K562 (cell line): ENCODE results near the gene EGLN1. TPM values are rescaled to one million over a fixed set of nuclear protein-coding genes. Genes with fewer than 3 reads are reported as not detected.

ENCODE experiments used
- ATAC-seq: fragments of 200-7000 bp; cut with Tn5 transposase; 3 replicates; pipeline ENCODE4 v1.9.1; 2020; ENCODE audit warnings: moderate library complexity
- BruUV-seq: library from RNA; stranded (reverse); fragments of 400-500 nt; replicated peaks from 2 replicates; lab custom pipeline; 2021; lab: Mats Ljungman, UMichigan
- CTCF ChIA-PET: fragments of 300-600 bp; formaldehyde crosslinking; extraction: SDS; loops from one replicate; lab custom pipeline; 2021; ENCODE audit warnings: low intra/inter-chr PET ratio; lab: Yijun Ruan, JAX
- POLR2A ChIA-PET: fragments of 300-600, 350-650 bp; sonication (Branson Sonifier 250); formaldehyde crosslinking; extraction: SDS; loops from one replicate; lab custom pipeline; 2021; ENCODE audit warnings: antibody characterized with exemption, inconsistent platforms; lab: Yijun Ruan, JAX
- DNase-seq, 4 experiments: peaks; one replicate each; pipeline versions ENCODE4 v3.0.0 to v3.0.0-alpha.2; 2011 to 2018; ENCODE audit warnings: low spot score in 3 of 4, mixed read lengths in 3 of 4; ENCODE audit errors: extremely low read depth in 1 of 4
- FAIRE-seq: peaks from 2 replicates; lab custom pipeline; 2011; peaks lifted over from hg19 to GRCh38; lab: Jason Lieb, UNC
- H2AFZ ChIP-seq: 2 replicates; pipeline ENCODE4 v1.6.0; 2011; ENCODE audit warnings: low read depth, low read length, control low read depth, inconsistent platforms
- H3K27ac ChIP-seq: fragments of 200-600 bp; 3 replicates; pipeline ENCODE4 v1.8.0; 2011; ENCODE audit warnings: low read depth, mild to moderate bottlenecking, control low read depth, inconsistent platforms, low read length, moderate library complexity, mixed read lengths; ENCODE audit errors: extremely low read depth
- H3K27me3 ChIP-seq, 2 experiments: fragments of 300-600 bp in 1 of 2; 2 replicates in 1 of 2; 3 replicates in 1 of 2; pipeline versions ENCODE4 v1.6.0 to v1.8.0; 2011; ENCODE audit warnings: inconsistent platforms in 2 of 2, low read length in 2 of 2, mild to moderate bottlenecking in 1 of 2, mixed read lengths in 1 of 2, moderate library complexity in 1 of 2; ENCODE audit not compliant: control insufficient read depth in 2 of 2, insufficient read depth in 2 of 2
- H3K36me3 ChIP-seq: fragments of 300-600 bp; 3 replicates; pipeline ENCODE4 v1.8.0; 2011; ENCODE audit warnings: mild to moderate bottlenecking, low read length, inconsistent platforms; ENCODE audit not compliant: control insufficient read depth, insufficient read depth
- H3K4me1 ChIP-seq, 2 experiments: fragments of 200-600 bp in 1 of 2; replicated peaks in 1 of 2; 2 replicates in 1 of 2; 3 replicates in 1 of 2; pipeline versions ENCODE4 v1.5.1 to v1.8.0; 2011; ENCODE audit warnings: inconsistent platforms in 2 of 2, low read length in 2 of 2, mild to moderate bottlenecking in 1 of 2, mixed read lengths in 1 of 2, moderate library complexity in 1 of 2; ENCODE audit not compliant: control insufficient read depth in 2 of 2, insufficient read depth in 2 of 2
- H3K4me2 ChIP-seq: 2 replicates; pipeline ENCODE4 v1.6.1; 2011; ENCODE audit warnings: low read length, control low read depth, inconsistent platforms, mixed read lengths; ENCODE audit not compliant: insufficient read depth
- H3K4me3 ChIP-seq: fragments of 200-600 bp; sonication (generic), shearing (Covaris generic); 2 replicates; pipeline ENCODE4 v1.5.1; 2016; ENCODE audit warnings: control low read depth, inconsistent platforms
- H3K79me2 ChIP-seq: fragments of 200-600 bp; 3 replicates; pipeline ENCODE4 v1.8.0; 2011; ENCODE audit warnings: low read length, inconsistent platforms; ENCODE audit not compliant: control insufficient read depth, insufficient read depth
- H3K9ac ChIP-seq, 2 experiments: 2 replicates each; pipeline versions ENCODE4 v1.6.0 to v1.6.1; 2011; ENCODE audit warnings: low read depth in 2 of 2, low read length in 2 of 2, control low read depth in 1 of 2, inconsistent platforms in 1 of 2, mild to moderate bottlenecking in 1 of 2, mixed read lengths in 1 of 2; ENCODE audit not compliant: insufficient read depth in 1 of 2
- H3K9me1 ChIP-seq: one replicate; pipeline ENCODE4 v1.6.0; 2011; ENCODE audit warnings: inconsistent platforms, mild to moderate bottlenecking, low read length, moderate library complexity; ENCODE audit not compliant: control insufficient read depth, insufficient read depth
- H3K9me3 ChIP-seq: replicated peaks from 2 replicates; pipeline ENCODE4 v1.5.1; 2011; ENCODE audit warnings: low read depth, low read length, inconsistent platforms; ENCODE audit not compliant: control insufficient read depth, insufficient read depth
- H4K20me1 ChIP-seq: replicated peaks from 2 replicates; pipeline ENCODE4 v1.6.1; 2011; ENCODE audit warnings: low read length, inconsistent platforms, mixed read lengths; ENCODE audit not compliant: control insufficient read depth, insufficient read depth
- FOSL1 ChIP-seq: fragments of 200-800 bp; sonication (Bioruptor generic); conservative IDR thresholded peaks from 2 replicates; pipeline ENCODE4 v1.6.1; 2016; ENCODE audit warnings: missing genetic modification characterization, missing compliant biosample characterization
- GTF2F1 ChIP-seq: IDR thresholded peaks from 2 replicates; pipeline ENCODE4 v1.6.1; 2011; ENCODE audit warnings: low read depth, low read length, improper control_type of control experiment
- NONO ChIP-seq, 2 experiments: fragments of 200-400 bp in 1 of 2; fragments of 450-650 bp in 1 of 2; formaldehyde crosslinking in 1 of 2; IDR thresholded peaks; 2 replicates each; pipeline ENCODE4 v1.6.1; 2017; ENCODE audit warnings: low read depth in 2 of 2, mild to moderate bottlenecking in 2 of 2, moderate library complexity in 2 of 2, low read length in 1 of 2
- TBP ChIP-seq: optimal IDR thresholded peaks from 2 replicates; pipeline ENCODE3; 2011; ENCODE audit warnings: low read depth, low read length, improper control_type of control experiment
- ZNF24 ChIP-seq: fragments of 450-650 bp; IDR thresholded peaks from 2 replicates; pipeline ENCODE4 v1.6.1; 2016
- ZNF41 ChIP-seq: fragments of 250-450 bp; sonication (Bioruptor Pico); conservative IDR thresholded peaks from 2 replicates; pipeline ENCODE4 v1.4.0; 2020; ENCODE audit warnings: mild to moderate bottlenecking
- WGBS: fragments of 100-300 bp; shearing (Covaris generic); methylation state at CpG from one replicate; pipeline ENCODE4 v1.1.6; 2016; ENCODE audit warnings: low coverage, mixed read lengths; ENCODE audit not compliant: insufficient coverage; ENCODE audit errors: missing lambda C conversion rate; 5-methylcytosine and 5-hydroxymethylcytosine counted together
- in situ Hi-C: fragments of 300-500 bp; cut with MboI; formaldehyde crosslinking; loops from 4 replicates; pipeline ENCODE4 v1.15.0; 2018; ENCODE audit warnings: inconsistent platforms, mixed read lengths
- intact Hi-C: fragments of 100-400 bp; cut with micrococcal nuclease; formaldehyde crosslinking; loops from 2 replicates; pipeline ENCODE4 v1.14.2; 2022
- polyA plus RNA-seq, 8 experiments: library from polyadenylated mRNA; depleted of rRNA in 4 of 8; stranded (reverse) in 5 of 8; unstranded in 3 of 8; fragments of >200 nt; fragmentation: Nextera tagmentation in 2 of 8; fragmentation: Illumina TruSeq in 1 of 8; extraction: Ambion mirVana in 2 of 8; extraction: Trizol in 1 of 8; gene quantifications; 2 replicates each; pipeline versions ENCODE4 v1.2.1 to v1.2.3, GENCODE V29; 2011 to 2014; ENCODE audit warnings: inconsistent platforms in 1 of 8, missing spikeins in 1 of 8
- total RNA-seq, 7 experiments: library from RNA; depleted of rRNA in 6 of 7; stranded (reverse); fragments of >200 nt in 6 of 7; fragmentation: Illumina TruSeq in 2 of 7; extraction: Trizol in 2 of 7; gene quantifications; 2 replicates each; pipeline versions ENCODE4 v1.2.1 to v1.2.3, GENCODE V29; 2011 to 2021; ENCODE audit warnings: low replicate concordance in 1 of 7
- TF ChIP-seq, protein P1 (sequence below): fragments of 250-450 bp; sonication (Bioruptor Pico); IDR thresholded peaks from 2 replicates; pipeline ENCODE4 v1.5.0; 2021; ENCODE audit warnings: mild to moderate bottlenecking, borderline replicate concordance
- TF ChIP-seq, protein P2 (sequence below): IDR thresholded peaks from 2 replicates; pipeline ENCODE4 v1.6.1; 2016; ENCODE audit warnings: missing genetic modification characterization, missing compliant biosample characterization
- TF ChIP-seq, protein P3 (sequence below), 2 experiments: fragments of 450-650 bp; IDR thresholded peaks; 2 replicates each; pipeline ENCODE4 v1.6.1; 2016

EGLN1 gene
- total and polyA plus RNA-seq, 9 of the 15 experiments (the other 6 are each of a cell fraction or from before 2014, with no cell fraction given) = 5.2 to 54.3 (median 24.6) TPM

DNA sequence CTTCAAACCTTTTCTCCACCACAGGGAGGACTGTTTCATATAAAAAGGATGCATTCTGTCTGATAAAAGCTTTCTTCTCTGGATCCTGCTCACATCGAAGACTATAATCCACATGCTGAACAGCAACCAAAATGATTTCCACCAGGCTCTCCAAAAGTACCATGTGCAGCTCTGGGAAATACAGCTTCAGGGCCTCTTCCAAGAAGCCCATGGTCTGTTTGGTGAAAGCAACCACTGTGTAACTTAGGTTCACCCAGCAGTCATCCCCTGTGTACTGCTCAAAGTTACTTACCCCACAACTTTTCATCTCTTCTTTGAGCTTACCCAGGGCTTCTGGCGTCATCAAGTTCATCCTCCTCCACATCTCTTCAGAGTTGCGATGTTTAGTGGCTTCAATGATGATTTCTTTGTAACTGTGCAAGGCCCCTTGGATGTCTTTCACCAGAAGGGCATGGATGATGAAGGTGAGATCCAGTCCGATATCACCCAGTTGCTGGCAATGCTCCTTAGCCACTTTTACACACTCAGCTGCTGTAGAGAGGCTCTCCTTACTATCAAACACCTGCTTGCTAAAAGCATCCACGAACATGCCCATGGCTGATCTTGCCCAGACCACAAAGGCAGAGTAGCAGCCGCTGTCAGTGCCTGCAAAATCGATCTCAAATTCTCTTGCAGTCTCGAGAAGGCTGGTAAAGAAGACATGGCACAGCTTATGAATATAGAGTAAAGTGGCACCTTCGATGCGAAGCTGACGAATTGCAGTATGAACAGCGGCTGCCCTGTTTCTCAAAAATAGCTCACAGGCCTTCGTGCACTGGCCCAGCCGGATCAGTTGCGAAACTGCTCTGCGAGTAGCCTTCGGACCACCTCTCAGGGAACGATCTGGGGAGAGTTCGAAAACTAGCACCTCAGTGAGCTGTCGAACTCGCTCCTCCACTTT, 86.2 kb downstream of the EGLN1 start (continued):
- peak; percentile 16 for TF ChIP-seq TBP
- TF ChIP-seq, protein P1, sequence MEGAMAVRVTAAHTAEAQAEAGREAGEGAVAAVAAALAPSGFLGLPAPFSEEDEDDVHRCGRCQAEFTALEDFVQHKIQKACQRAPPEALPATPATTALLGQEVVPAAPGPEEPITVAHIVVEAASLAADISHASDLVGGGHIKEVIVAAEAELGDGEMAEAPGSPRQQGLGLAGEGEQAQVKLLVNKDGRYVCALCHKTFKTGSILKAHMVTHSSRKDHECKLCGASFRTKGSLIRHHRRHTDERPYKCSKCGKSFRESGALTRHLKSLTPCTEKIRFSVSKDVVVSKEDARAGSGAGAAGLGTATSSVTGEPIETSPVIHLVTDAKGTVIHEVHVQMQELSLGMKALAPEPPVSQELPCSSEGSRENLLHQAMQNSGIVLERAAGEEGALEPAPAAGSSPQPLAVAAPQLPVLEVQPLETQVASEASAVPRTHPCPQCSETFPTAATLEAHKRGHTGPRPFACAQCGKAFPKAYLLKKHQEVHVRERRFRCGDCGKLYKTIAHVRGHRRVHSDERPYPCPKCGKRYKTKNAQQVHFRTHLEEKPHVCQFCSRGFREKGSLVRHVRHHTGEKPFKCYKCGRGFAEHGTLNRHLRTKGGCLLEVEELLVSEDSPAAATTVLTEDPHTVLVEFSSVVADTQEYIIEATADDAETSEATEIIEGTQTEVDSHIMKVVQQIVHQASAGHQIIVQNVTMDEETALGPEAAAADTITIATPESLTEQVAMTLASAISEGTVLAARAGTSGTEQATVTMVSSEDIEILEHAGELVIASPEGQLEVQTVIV (CRISPR knock-in tag) = no peak
- TF ChIP-seq, all 486 proteins: peak for 19

DNA sequence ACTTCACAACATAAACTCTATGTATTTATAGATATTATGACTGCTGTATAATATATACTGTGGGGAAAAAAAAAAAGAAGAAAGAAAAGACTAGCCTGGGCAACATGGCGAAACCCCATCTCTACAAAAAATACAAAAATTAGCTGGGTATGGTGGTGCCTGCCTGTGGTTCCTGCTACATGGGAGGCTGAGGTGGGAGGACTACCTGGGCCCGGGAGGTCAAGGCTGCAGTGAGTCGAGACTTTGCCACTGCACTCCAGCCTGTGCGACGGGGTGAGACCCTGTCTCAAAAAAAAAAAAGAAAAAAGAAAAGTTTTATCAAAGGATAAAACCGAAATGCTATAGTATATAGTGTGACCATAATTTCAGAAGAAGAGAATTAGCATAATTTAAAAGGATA, 87.1 kb downstream of the EGLN1 start:
- DNase-seq (peak in 1 of 4 experiments; percentile 22), ATAC-seq (no peak), FAIRE-seq (no peak)
- peak overlapping the region in 1 of 2 experiments; percentile 77; a peak in 3 of 4 replicates for H3K9ac ChIP-seq
- H3K4me2 ChIP-seq = peak overlapping the region; percentile 29
- no peaks in the 10 kb centered on the region for H3K9me1 ChIP-seq
- WGBS = 15% methylated on average over 5 of the region's 6 CpGs
- no peaks in the 10 kb centered on the region for H3K27me3 ChIP-seq
- H3K36me3 ChIP-seq = peaks cover 17% of the 10 kb centered on the region
- H3K4me1 ChIP-seq = peaks cover 21 to 30% of the 10 kb centered on the region in 2 experiments; a peak in 4 of 5 replicates
- peak overlapping the region; percentile 12 for H3K4me3 ChIP-seq
- H2AFZ ChIP-seq = no peak overlapping the region
- H4K20me1 ChIP-seq = peaks cover 15% of the 10 kb centered on the region
- POLR2A ChIA-PET = interaction anchor here (0.6 to 3.2 kb wide), 4 partner anchors 10 to 257 kb away, joined by 3 to 17 read pairs (median 4); no protein-coding TSS in a partner anchor
- TF ChIP-seq, protein P2, sequence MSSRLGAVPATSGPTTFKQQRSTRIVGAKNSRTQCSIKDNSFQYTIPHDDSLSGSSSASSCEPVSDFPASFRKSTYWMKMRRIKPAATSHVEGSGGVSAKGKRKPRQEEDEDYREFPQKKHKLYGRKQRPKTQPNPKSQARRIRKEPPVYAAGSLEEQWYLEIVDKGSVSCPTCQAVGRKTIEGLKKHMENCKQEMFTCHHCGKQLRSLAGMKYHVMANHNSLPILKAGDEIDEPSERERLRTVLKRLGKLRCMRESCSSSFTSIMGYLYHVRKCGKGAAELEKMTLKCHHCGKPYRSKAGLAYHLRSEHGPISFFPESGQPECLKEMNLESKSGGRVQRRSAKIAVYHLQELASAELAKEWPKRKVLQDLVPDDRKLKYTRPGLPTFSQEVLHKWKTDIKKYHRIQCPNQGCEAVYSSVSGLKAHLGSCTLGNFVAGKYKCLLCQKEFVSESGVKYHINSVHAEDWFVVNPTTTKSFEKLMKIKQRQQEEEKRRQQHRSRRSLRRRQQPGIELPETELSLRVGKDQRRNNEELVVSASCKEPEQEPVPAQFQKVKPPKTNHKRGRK (tag) = 0 out of 2 replicates have a peak, but pooled peaks have one; percentile 30
- no peak for TF ChIP-seq ZNF41 (CRISPR knock-in tag)
- TF ChIP-seq, protein P3, sequence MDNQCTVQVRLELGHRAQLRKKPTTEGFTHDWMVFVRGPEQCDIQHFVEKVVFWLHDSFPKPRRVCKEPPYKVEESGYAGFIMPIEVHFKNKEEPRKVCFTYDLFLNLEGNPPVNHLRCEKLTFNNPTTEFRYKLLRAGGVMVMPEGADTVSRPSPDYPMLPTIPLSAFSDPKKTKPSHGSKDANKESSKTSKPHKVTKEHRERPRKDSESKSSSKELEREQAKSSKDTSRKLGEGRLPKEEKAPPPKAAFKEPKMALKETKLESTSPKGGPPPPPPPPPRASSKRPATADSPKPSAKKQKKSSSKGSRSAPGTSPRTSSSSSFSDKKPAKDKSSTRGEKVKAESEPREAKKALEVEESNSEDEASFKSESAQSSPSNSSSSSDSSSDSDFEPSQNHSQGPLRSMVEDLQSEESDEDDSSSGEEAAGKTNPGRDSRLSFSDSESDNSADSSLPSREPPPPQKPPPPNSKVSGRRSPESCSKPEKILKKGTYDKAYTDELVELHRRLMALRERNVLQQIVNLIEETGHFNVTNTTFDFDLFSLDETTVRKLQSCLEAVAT (IDR thresholded peaks at IDR 0.05) = 0 out of 4 replicates have a peak, but pooled peaks of 1 of the 2 experiments have one; percentile 16
- TF ChIP-seq ZNF24 = no peak
- no peak for TF ChIP-seq GTF2F1
- no peak for TF ChIP-seq NONO (IDR thresholded peaks at IDR 0.05; ENCODE audit: low read depth in 2 of 2, low read length in 1 of 2)
- no peak for TF ChIP-seq FOSL1 (tag)
- intact Hi-C loops (loop anchor here (2.0 to 10.0 kb wide), 2 partner anchors 94 to 350 kb away; partner anchors contain the start of gene GNPAT), in situ Hi-C loops (no loop called here)
- H3K79me2 ChIP-seq = peaks cover 70% of the 10 kb centered on the region
- CTCF ChIA-PET = no interaction called here
- no TSS peak for BruUV-seq
- no peak overlapping the region for H3K27ac ChIP-seq
- H3K9me3 ChIP-seq = no peaks in the 10 kb centered on the region
